Calu3 (cell line): ENCODE measurements around the gene PWWP2B. TPM values are rescaled to one million over a fixed set of nuclear protein-coding genes. Genes with fewer than 3 reads are reported as not detected.

Source experiments
- BruUV-seq: library from RNA; stranded (reverse); fragments of 400-500 nt; replicated peaks from 2 replicates; lab custom pipeline; 2021; lab: Mats Ljungman, UMichigan
- CTCF ChIA-PET: fragments of 300-600 bp; sonication (Branson Sonifier 250); formaldehyde crosslinking; loops from one replicate; lab custom pipeline; 2022; ENCODE audit warnings: antibody characterized with exemption; lab: Charles Lee
- DNase-seq: peaks from one replicate; pipeline ENCODE4 v3.0.0; 2022
- H3K27ac Mint-ChIP-seq: one replicate; pipeline ENCODE4 v1.8.0; 2022; ENCODE audit warnings: mixed read lengths; ENCODE audit not compliant: unreplicated experiment
- H3K27me3 Mint-ChIP-seq: one replicate; pipeline ENCODE4 v1.8.0; 2022; ENCODE audit warnings: mixed read lengths; ENCODE audit not compliant: unreplicated experiment
- H3K36me3 Mint-ChIP-seq: one replicate; pipeline ENCODE4 v1.8.0; 2022; ENCODE audit warnings: mild to moderate bottlenecking, moderate library complexity, mixed read lengths; ENCODE audit not compliant: insufficient read depth, unreplicated experiment
- H3K4me1 Mint-ChIP-seq: one replicate; pipeline ENCODE4 v1.8.0; 2022; ENCODE audit warnings: mild to moderate bottlenecking, low read depth, mixed read lengths; ENCODE audit not compliant: unreplicated experiment
- H3K4me3 Mint-ChIP-seq: one replicate; pipeline ENCODE4 v1.8.0; 2022; ENCODE audit warnings: mild to moderate bottlenecking, low read depth, moderate library complexity, mixed read lengths; ENCODE audit not compliant: unreplicated experiment
- H3K9me3 Mint-ChIP-seq: one replicate; pipeline ENCODE4 v1.8.0; 2022; ENCODE audit warnings: low read depth, mixed read lengths; ENCODE audit not compliant: unreplicated experiment
- intact Hi-C: fragments of 100-400 bp; cut with micrococcal nuclease; formaldehyde crosslinking; loops from one replicate; pipeline ENCODE4 v1.10.0; 2022; ENCODE audit not compliant: unreplicated experiment
- total RNA-seq: library from RNA; stranded (reverse); gene quantifications from 2 replicates; pipeline ENCODE4 v1.2.3, GENCODE V29; 2022
- TF ChIP-seq, protein P1 (sequence below): fragments of 200-600 bp; IDR thresholded peaks from one replicate; pipeline ENCODE4 v1.8.0; 2022; ENCODE audit warnings: antibody characterized with exemption; ENCODE audit not compliant: unreplicated experiment

The PWWP2B gene
- total RNA-seq, 1 experiment from 2014 or later: 12.9 TPM

DNA sequence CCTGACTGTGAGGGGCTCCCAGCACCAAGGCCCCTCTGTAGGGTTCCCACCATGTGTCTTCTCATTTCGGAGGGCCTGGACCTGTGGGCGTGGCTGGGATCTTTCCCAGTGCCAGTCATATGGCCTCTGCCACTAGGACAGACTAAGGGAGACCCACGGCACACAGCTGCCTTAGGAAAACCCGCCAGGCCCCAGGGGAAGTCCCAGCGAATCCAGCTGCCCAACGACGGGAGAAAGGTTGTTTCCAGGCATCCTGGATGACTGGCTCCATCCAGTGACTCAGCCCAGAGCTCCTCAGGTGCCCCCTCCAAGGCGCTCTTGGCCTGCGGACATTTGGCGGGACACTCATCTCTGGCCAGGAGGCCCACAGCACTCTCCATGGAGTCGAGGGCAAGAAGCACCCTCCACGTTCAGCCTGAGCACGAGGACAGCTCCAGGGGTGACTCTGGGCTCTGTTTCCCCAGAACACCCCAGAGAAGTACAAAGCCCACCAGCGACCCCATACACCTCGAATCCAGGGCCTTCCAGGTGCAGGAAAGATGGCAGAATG lies 39.9 kb downstream of the PWWP2B start:
- no peak for DNase-seq
- CTCF ChIA-PET: no interaction called here
- Mint-ChIP-seq H3K27ac (no peak overlapping the region), H3K9me3 (peaks cover 2% of the 10 kb centered on the region), H3K4me1 (no peaks in the 10 kb centered on the region), H3K27me3 (no peaks in the 10 kb centered on the region), H3K4me3 (no peak overlapping the region), H3K36me3 (no peaks in the 10 kb centered on the region)
- intact Hi-C loops: no loop called here
- no TSS peak for BruUV-seq
- TF ChIP-seq, protein P1, sequence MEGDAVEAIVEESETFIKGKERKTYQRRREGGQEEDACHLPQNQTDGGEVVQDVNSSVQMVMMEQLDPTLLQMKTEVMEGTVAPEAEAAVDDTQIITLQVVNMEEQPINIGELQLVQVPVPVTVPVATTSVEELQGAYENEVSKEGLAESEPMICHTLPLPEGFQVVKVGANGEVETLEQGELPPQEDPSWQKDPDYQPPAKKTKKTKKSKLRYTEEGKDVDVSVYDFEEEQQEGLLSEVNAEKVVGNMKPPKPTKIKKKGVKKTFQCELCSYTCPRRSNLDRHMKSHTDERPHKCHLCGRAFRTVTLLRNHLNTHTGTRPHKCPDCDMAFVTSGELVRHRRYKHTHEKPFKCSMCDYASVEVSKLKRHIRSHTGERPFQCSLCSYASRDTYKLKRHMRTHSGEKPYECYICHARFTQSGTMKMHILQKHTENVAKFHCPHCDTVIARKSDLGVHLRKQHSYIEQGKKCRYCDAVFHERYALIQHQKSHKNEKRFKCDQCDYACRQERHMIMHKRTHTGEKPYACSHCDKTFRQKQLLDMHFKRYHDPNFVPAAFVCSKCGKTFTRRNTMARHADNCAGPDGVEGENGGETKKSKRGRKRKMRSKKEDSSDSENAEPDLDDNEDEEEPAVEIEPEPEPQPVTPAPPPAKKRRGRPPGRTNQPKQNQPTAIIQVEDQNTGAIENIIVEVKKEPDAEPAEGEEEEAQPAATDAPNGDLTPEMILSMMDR: no peak

DNA sequence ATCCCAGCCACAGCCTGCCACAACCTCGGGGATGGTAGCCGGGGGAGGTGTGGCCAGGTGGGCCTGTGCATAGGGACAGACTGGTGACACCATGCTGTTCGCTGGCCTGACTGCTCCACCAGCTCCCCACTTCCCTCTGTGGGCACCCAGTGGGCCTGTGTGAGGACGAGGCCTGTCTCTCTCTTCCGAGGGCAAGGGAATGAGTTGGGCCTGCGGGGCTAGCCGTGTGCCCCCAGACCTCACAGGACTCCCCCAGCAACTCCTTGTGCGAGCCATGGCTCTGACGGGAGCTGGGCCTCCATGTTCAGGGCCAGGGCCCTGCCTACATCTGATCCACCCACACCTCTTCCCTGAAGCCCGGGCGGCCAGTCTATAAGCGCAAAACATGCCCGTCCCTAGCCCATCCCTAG lies 40.5 kb downstream of the PWWP2B start:
- intact Hi-C loops: no loop called here
- CTCF ChIA-PET: no interaction called here
- Mint-ChIP-seq H3K27ac (no peak overlapping the region), H3K36me3 (no peaks in the 10 kb centered on the region), H3K9me3 (peaks cover 4% of the 10 kb centered on the region), H3K27me3 (no peaks in the 10 kb centered on the region), H3K4me3 (no peak overlapping the region), H3K4me1 (no peaks in the 10 kb centered on the region)
- no TSS peak for BruUV-seq
- TF ChIP-seq, protein P1: no peak
- no peak for DNase-seq

DNA sequence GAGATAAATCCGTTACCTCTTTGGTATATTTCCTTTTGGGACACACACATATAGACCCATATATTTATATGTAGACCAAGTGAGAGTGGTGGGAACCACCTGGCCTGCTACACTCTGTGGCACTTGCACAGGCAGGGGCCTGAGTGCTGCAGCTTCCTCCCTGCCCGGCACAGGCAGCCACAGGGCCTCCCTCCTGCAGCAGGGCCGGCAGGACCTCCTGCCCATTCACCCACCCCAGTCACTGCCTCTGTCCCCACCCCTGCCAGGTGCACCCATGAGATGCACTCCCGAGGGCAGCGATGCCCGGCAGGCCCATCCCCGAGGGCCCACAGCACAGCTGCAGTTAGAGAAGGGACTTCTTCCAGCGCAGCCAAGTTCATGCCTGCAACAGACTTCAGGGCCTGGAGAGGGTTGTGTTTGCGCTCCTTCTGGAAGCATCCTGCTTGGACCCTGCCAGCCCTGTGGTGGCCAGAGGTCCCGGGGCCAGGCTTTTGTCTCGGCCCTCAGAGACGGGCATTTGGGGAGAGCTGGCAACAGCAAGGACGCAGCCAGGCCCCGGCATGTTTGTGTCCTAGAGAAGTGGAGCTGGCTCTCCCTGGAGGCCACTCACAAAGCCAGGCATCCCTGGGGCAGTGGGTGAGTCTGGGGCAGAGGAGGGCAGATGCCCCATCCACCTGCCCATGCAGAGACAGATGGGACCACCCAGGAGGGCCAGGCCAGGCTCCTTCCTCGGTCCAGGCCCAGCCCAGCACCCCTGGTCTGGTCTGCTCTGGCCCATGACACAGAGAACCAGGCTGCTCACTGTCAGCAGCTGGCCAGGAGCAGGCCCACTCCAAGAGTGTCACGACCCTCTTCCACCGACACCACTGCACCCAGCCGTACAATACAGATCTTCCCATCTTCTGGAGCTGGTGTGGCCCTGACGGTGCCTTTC lies 41.4 kb downstream of the PWWP2B start:
- H3K27me3 Mint-ChIP-seq: no peaks in the 10 kb centered on the region
- no TSS peak for BruUV-seq
- H3K9me3 Mint-ChIP-seq: peaks cover 4% of the 10 kb centered on the region
- no peak overlapping the region for H3K4me3 Mint-ChIP-seq
- TF ChIP-seq, protein P1: no peak
- no peaks in the 10 kb centered on the region for H3K4me1 Mint-ChIP-seq
- intact Hi-C loops: no loop called here
- H3K36me3 Mint-ChIP-seq: no peaks in the 10 kb centered on the region
- CTCF ChIA-PET: no interaction called here
- no peak for DNase-seq
- no peak overlapping the region for H3K27ac Mint-ChIP-seq

DNA sequence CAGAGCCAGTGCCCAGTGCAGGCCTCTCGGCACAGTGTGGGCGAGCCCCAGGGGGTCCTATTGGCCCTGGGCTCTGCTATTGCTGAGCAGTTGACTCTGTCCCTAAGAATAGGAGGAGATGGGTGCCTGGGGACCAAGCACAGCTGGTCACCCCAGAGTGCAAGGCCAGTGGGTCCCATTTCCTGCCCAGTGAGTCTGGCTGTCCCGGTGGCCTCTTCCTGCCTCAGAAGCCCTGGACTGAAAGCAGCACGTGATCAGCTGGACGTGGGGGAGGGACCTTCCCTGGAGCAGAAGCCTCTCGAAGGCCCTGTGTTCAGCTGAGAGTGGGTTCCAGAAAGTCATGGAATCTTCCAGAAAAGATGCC lies 42.0 kb downstream of the PWWP2B start:
- H3K27me3 Mint-ChIP-seq: no peaks in the 10 kb centered on the region
- H3K4me1 Mint-ChIP-seq: no peaks in the 10 kb centered on the region
- CTCF ChIA-PET: no interaction called here
- no peak for DNase-seq
- H3K27ac Mint-ChIP-seq: no peak overlapping the region
- TF ChIP-seq, protein P1: no peak
- intact Hi-C loops: no loop called here
- H3K9me3 Mint-ChIP-seq: peaks cover 4% of the 10 kb centered on the region
- BruUV-seq: no TSS peak
- H3K36me3 Mint-ChIP-seq: no peaks in the 10 kb centered on the region
- no peak overlapping the region for H3K4me3 Mint-ChIP-seq
